RPMI7951 (cell line): Measurements from ENCODE around the gene ZKSCAN4. TPM values are rescaled to one million over a fixed set of nuclear protein-coding genes. Genes with fewer than 3 reads are reported as not detected.

Source experiments
- DNase-seq: peaks from one replicate; pipeline ENCODE4 v3.0.0-alpha.2; 2012; ENCODE audit warnings: low read depth
- total RNA-seq: library from RNA; depleted of rRNA; stranded (reverse); fragments of >200 nt; shearing (Covaris generic); gene quantifications from 2 replicates; pipeline ENCODE4 v1.2.3, GENCODE V29; 2014; rRNA removed

ZKSCAN4 gene
- total RNA-seq, 1 experiment from 2014 or later: 5.0 TPM

- no peak for DNase-seq
These were observed 42.1 kb downstream of the ZKSCAN4 start for GRCh38 chr6:28209753-28210535.

DNA sequence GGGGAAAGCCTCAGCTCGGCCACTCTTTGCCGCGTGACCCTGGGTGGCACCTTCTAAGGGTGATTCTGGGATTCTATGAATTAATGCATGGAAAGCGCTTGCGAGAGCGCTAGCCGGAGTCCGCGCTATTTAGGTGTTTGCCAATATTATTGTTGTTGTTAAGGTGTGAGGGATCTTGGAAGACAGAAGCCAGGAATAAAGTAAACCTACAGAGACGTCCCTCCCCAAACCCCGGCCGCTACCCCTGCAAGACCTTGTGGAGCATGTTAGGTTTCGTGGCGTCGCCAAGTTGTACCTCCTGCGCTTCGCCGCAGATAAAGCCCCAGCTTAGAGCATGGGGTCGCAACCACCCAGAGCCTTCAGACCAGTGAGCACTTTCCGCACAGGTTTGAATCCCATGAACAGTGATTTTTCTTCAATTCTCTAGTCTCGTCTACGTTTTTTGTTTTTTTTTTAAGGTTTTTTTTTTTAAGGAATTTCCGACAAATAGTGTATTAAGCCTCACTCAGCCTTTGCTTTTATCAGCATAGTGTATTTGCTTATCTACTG, 43.9 kb downstream of the ZKSCAN4 start:
- DNase-seq: no peak

- no peak for DNase-seq
These were observed 44.5 kb downstream of the ZKSCAN4 start for GRCh38 chr6:28207510-28208110.

DNA sequence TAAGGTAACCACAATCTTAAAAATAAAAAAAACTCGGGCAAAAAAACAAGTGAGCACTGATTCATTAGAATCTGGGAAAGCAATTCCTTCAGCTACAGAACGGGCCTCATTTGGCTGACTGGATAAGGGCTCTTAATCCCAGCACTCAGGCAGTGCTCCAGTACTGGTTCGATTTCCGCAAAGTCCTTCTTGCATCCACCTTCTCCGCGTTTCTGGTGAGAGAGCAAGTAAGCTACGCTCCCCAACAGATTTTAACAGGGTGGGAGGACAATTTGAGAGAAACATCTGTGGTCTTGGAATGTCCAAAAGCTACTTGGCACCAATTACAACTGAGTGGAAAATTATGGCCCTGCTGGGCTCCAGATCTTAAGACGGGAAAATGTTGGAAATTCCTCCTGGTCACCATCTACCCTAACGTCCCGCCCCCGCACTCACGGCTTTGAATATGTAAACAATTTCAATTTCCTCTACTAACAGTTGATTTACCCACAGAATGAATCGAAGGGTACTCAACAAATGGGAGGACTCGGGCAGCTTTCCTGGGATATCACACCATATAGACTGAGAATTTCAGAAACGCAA, 45.0 kb downstream of the ZKSCAN4 start:
- no peak for DNase-seq

GRCh38 chr6:28206527-28206926, 45.5 kb downstream of the ZKSCAN4 start:
- DNase-seq: no peak

GRCh38 chr6:28205879-28206278, 46.2 kb downstream of the ZKSCAN4 start:
- DNase-seq: no peak

DNA sequence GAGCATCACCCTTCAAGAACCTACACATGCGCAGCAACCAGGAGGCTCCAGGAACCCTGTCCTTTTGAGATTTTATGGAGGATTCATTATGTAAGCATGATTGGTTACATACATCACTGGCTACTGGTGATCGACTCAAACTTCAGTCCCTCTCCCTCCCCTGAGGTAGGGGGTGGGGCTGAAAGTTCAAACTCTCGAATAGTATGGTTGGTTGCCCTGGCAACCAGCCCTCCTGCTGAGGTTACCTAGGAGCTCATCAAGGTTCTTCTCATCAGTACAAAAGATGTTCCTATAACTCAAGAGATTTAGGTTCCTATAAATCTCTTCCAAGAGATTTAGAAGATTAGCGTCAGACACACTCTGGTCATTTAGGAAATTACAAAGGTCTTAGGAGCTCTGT, 48.9 kb downstream of the ZKSCAN4 start:
- no peak for DNase-seq

GRCh38 chr6:28200020-28200419, 52.0 kb downstream of the ZKSCAN4 start:
- DNase-seq: no peak

Other genes with a start within 250 kb of the ZKSCAN4 start
- 0.60 and 1.1 TPM in 2 replicates for gene ZNF165, start 171.7 kb downstream of the ZKSCAN4 start, total RNA-seq
- 4.2 and 5.9 TPM in 2 replicates for gene ZSCAN16, start 127.7 kb downstream of the ZKSCAN4 start, total RNA-seq
- gene ZKSCAN8, start 110.4 kb downstream of the ZKSCAN4 start, total RNA-seq: 12.4 and 12.9 TPM in 2 replicates
- gene ZSCAN9, start 27.0 kb downstream of the ZKSCAN4 start, total RNA-seq: 16.7 and 21.0 TPM in 2 replicates
- gene NKAPL, start 7.0 kb upstream of the ZKSCAN4 start, total RNA-seq: not detected in 2 replicates
- gene ZSCAN26, start 14.9 kb upstream of the ZKSCAN4 start, total RNA-seq: 20.4 and 21.4 TPM in 2 replicates
- 14.4 and 15.7 TPM in 2 replicates for gene PGBD1, start 29.3 kb upstream of the ZKSCAN4 start, total RNA-seq
- gene ZSCAN31, start 83.9 kb upstream of the ZKSCAN4 start, total RNA-seq: 1.6 and 3.8 TPM in 2 replicates
- 3.9 and 4.3 TPM in 2 replicates for gene ZKSCAN3, start 97.7 kb upstream of the ZKSCAN4 start, total RNA-seq
- 4.6 and 5.3 TPM in 2 replicates for gene ZSCAN12, start 147.5 kb upstream of the ZKSCAN4 start, total RNA-seq
- 4.0 and 8.4 TPM in 2 replicates for gene ZSCAN23, start 191.2 kb upstream of the ZKSCAN4 start, total RNA-seq